Measurements from ENCODE around the gene ANXA11.

DNA sequence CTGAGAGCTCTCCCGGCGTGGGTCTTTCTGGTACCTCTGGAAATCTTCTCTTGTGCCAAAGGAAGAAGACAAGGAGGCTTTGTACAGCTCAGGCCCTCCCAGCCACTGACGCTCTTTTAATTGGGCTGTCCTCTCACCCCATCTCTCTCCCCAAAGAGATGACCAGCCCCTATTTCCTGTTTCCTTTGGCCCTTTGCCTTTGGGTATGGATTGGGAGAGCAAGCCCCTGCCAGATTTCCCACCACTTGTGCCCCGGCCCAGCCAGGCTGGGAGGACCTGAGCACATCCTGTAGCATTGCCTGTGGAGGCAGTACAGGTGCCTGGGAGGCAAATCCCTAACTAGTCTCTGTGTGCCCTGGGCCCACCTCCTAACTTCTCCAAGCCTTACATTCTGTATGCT lies 78.5 kb downstream of the ANXA11 start:
- TF ChIP-seq EZH2 (IDR thresholded peaks at IDR 0.05) (no peak), POLR2AphosphoS5 (IDR thresholded peaks at IDR 0.05; ENCODE audit: borderline replicate concordance, low read depth, low read length) (no peak)

All from SK-N-MC (cell line).